ENCODE measurements around the gene CHST11.

DNA sequence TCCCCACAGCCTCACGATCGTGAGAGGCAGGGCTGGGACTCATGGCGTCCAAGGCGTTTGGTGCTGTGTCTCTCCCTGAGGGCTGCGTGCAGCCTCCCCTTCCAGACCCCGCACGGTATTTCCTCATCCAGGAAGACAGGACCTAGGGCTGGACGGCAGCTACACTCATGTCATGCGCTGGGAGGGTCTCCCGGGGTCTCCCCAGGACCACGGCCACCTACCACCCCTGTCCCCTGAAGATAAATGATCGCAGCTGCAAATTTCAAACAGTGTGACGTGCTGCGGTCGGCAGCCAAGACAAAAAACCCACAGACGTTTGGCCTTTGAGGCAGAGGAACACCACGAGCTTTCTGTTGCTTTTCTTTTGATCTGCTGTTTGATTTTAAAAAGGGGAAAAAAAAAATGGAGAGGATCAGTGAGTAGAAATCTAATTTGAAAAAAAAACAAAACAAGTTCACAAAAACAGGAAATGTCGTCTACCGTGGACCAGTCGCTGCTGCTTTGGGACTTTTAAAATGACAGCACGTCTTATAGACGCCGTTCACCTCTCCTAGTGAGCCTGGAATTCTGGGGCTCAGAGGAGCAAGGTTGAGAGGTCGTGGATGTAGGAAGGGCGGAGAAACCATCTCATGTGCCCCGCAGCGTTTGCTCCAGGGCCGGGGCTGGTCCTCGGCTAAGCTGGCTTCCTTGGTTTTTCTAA lies 263.7 kb downstream of the CHST11 start:
- TF ChIP-seq, protein P1, sequence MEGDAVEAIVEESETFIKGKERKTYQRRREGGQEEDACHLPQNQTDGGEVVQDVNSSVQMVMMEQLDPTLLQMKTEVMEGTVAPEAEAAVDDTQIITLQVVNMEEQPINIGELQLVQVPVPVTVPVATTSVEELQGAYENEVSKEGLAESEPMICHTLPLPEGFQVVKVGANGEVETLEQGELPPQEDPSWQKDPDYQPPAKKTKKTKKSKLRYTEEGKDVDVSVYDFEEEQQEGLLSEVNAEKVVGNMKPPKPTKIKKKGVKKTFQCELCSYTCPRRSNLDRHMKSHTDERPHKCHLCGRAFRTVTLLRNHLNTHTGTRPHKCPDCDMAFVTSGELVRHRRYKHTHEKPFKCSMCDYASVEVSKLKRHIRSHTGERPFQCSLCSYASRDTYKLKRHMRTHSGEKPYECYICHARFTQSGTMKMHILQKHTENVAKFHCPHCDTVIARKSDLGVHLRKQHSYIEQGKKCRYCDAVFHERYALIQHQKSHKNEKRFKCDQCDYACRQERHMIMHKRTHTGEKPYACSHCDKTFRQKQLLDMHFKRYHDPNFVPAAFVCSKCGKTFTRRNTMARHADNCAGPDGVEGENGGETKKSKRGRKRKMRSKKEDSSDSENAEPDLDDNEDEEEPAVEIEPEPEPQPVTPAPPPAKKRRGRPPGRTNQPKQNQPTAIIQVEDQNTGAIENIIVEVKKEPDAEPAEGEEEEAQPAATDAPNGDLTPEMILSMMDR (IDR thresholded peaks at IDR 0.05 in 2 of 3, conservative IDR thresholded peaks at IDR 0.05 in 1 of 3; ENCODE audit: insufficient read depth in 2 of 3, low read depth in 1 of 3, low read length in 3 of 3): no peak
- TF ChIP-seq DDX20 (tag; IDR thresholded peaks at IDR 0.05; ENCODE audit: low read depth) (no peak), FOXJ2 (tag; IDR thresholded peaks at IDR 0.05) (no peak), ZBTB17 (CRISPR knock-in tag; IDR thresholded peaks at IDR 0.05) (no peak), JUNB (CRISPR knock-in tag; conservative IDR thresholded peaks at IDR 0.05) (no peak), DIDO1 (tag; IDR thresholded peaks at IDR 0.05; ENCODE audit: low read depth) (no peak), HIVEP1 (CRISPR knock-in tag; IDR thresholded peaks at IDR 0.05) (no peak), NR1H2 (CRISPR knock-in tag; IDR thresholded peaks at IDR 0.05) (no peak), TEAD4 (IDR thresholded peaks at IDR 0.05; ENCODE audit: low read length) (no peak), TEAD4 (CRISPR knock-in tag; IDR thresholded peaks at IDR 0.05; ENCODE audit: borderline replicate concordance) (no peak)
